NCI-H2196 (cell line): Measurements from ENCODE around the gene UCHL3.
"Not testable (repeated sequence)": the region's sequence is repeated elsewhere in the genome, so short reads cannot be mapped to it uniquely, and the experiment has no call there.

Source experiments
- DNase-seq: peaks from one replicate; lab custom pipeline; 2025; ENCODE audit not compliant: unreplicated experiment; lab: John Stamatoyannopoulos, UW

Gene UCHL3

GRCh38 chr13:75549262-75550158 lies at the start of gene UCHL3:
TSS of gene UCHL3 (plus strand) at chr13:75549791. CDS start at chr13:75549821, 30 bp downstream.
- DNase-seq, result peak; percentile 86

- no peak for DNase-seq
Observed at GRCh38 chr13:75505327-75505726, 44.3 kb upstream of the UCHL3 start.

- DNase-seq, result no peak
Observed at GRCh38 chr13:75506018-75506417, 43.6 kb upstream of the UCHL3 start.

- DNase-seq, result no peak
Observed at GRCh38 chr13:75507027-75508001, 42.3 kb upstream of the UCHL3 start.

GRCh38 chr13:75508002-75508548 lies 41.5 kb upstream of the UCHL3 start:
- no peak for DNase-seq

GRCh38 chr13:75511051-75511625 lies 38.5 kb upstream of the UCHL3 start:
- DNase-seq, result no peak

- DNase-seq, result no peak
Observed at GRCh38 chr13:75512253-75512652, 37.3 kb upstream of the UCHL3 start.

GRCh38 chr13:75513271-75513670 lies 36.3 kb upstream of the UCHL3 start:
- no peak for DNase-seq

- DNase-seq, result no peak
Observed at GRCh38 chr13:75514080-75514995, 35.3 kb upstream of the UCHL3 start.

GRCh38 chr13:75518439-75519088 lies 31.0 kb upstream of the UCHL3 start:
- no peak for DNase-seq

GRCh38 chr13:75521956-75522355 lies 27.6 kb upstream of the UCHL3 start:
- DNase-seq, result no peak

GRCh38 chr13:75530549-75530961 lies 19.0 kb upstream of the UCHL3 start:
- no peak for DNase-seq

- no peak for DNase-seq
Observed at GRCh38 chr13:75533861-75534260, 15.7 kb upstream of the UCHL3 start.

GRCh38 chr13:75537401-75538365 lies 11.9 kb upstream of the UCHL3 start, which contains the start of gene COMMD6:
TSS of gene COMMD6 (minus strand) at chr13:75537841. CDS start at chr13:75537805, 36 bp downstream.
- peak; percentile 65 for DNase-seq

- DNase-seq, result no peak
Observed at GRCh38 chr13:75541287-75541686, 8.3 kb upstream of the UCHL3 start.

GRCh38 chr13:75541961-75542360 lies 7.6 kb upstream of the UCHL3 start:
- no peak for DNase-seq

GRCh38 chr13:75544681-75545330 lies 4.8 kb upstream of the UCHL3 start:
- DNase-seq, result no peak

- DNase-seq, result not testable (repeated sequence)
Observed at GRCh38 chr13:75545386-75545785, 4.2 kb upstream of the UCHL3 start.
